NK-92 (cell line): Measurements from ENCODE around the gene TSHZ1.

Experiments
- DNase-seq: peaks from one replicate; lab custom pipeline; 2025; ENCODE audit not compliant: unreplicated experiment; lab: John Stamatoyannopoulos, UW

The TSHZ1 gene

DNA sequence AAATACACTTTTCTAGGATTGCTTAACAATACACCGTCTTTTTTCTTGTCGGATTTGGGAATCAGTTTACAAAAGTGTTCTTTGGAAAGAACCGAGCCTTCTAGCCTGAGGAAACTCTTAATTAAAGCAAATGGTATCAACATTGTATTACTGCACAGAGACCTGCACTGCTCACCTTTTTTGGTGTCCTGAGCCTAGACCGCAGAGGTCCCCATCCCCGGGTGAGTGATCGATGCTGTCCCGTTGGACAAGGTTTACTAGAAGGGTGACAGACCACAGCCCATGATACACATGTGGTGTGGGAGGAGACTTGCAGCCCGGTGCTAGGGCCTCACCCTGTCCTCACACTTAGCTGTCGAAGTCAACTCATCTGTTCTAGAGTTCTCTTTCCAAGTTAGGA, 55.3 kb downstream of the TSHZ1 start:
- DNase-seq, result no peak

DNA sequence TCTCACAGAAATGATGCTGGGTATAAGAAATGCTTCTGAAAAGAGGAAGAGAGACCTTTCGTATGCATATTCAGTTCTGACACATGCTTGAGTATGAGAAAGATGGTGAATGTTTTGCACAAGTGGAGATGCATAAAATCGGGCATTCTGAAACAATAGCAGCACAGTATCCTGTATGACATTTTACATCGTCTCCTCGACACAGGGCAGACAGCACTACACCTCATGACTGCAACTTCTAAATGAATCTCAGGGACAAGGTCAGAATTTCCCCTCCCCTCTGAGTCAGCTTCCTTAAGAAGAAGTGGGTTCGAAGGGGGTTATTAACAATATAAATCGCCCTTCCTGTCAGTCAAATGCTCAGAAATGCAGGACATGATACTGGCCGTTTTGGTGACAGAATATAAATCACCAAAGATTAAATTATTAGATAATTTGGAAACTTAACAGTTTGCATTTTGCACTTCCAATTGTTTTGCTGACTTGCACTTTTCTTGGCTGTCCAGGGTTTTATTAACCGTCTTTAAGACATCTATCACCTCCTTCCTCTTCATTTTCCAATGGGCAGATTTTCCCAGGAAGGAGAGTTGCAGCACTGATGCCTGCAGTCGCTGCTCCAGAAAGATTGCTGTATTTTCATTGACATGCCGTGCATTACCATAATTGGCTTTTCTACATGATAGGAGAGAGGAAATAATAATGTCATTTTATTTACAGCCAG, 57.2 kb downstream of the TSHZ1 start:
- no peak for DNase-seq

DNA sequence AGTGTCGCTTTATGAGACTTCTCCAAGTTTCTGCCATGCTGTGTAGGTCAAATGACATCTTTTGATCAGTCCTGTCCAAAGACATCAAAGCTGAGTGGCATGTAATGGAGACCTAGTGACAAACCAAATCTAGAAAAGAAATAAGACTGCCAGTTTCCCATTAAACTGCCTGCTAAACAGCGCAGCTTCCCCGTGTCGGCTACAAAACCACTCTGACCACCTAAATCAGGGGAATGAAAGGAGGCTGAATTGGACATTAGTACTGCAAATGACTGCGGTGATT, 57.7 kb downstream of the TSHZ1 start:
- DNase-seq, result no peak

DNA sequence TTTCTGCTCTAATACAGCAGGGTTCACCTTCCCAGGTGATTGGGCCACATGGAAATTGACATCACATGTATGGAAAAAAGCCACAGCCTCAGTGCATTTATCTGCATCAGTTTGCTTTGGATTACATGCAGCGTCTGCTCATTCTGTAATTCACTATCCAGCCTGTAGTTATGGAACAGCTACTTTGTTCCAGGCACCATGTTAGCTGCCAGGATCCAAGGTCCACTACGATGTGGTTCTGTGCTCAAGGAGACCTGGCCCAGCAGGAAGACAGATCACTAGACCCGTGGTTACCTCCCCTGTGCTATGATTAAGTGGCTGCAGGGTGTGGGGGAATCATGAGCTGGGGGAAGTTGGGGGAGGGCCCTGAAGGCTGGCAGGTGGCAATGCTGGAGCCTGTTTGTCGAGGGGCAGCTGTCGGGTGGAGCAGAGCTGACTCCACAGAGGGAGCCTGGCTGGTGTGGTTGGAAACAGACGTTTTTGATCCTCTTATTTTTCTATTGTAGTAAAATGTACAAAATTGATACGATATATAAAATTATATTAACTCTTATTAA, 58.6 kb downstream of the TSHZ1 start:
- no peak for DNase-seq

GRCh38 chr18:75269696-75270095, 59.1 kb downstream of the TSHZ1 start:
- DNase-seq, result no peak

- DNase-seq, result no peak
Observed at GRCh38 chr18:75271952-75272351, 61.4 kb downstream of the TSHZ1 start.

DNA sequence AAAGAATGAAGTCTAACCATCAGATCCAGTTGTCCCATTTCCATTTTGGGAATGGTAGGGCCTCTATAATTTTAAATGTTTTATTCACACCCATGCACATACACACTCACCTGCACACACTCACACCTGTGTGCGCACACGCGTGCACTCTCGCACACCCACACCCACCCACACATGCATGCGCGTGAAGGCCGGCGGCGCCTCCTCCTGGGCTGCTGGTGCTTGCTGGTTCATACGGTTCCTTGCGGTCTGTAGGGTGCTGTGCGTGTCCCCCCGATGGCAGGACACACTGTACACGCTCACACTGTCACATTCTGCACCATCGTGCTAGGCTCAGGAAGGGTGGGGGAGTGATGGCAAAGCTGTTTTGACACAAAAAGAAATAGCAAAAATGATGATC, 63.2 kb downstream of the TSHZ1 start:
- DNase-seq, result no peak

- DNase-seq, result no peak
Observed at GRCh38 chr18:75275226-75275625, 64.6 kb downstream of the TSHZ1 start.

- no peak for DNase-seq
Observed at GRCh38 chr18:75276818-75277609, 66.4 kb downstream of the TSHZ1 start.

- no peak for DNase-seq
Observed at GRCh38 chr18:75277610-75277928, 67.0 kb downstream of the TSHZ1 start.

- DNase-seq, result no peak
Observed at GRCh38 chr18:75279381-75279780, 68.8 kb downstream of the TSHZ1 start.

DNA sequence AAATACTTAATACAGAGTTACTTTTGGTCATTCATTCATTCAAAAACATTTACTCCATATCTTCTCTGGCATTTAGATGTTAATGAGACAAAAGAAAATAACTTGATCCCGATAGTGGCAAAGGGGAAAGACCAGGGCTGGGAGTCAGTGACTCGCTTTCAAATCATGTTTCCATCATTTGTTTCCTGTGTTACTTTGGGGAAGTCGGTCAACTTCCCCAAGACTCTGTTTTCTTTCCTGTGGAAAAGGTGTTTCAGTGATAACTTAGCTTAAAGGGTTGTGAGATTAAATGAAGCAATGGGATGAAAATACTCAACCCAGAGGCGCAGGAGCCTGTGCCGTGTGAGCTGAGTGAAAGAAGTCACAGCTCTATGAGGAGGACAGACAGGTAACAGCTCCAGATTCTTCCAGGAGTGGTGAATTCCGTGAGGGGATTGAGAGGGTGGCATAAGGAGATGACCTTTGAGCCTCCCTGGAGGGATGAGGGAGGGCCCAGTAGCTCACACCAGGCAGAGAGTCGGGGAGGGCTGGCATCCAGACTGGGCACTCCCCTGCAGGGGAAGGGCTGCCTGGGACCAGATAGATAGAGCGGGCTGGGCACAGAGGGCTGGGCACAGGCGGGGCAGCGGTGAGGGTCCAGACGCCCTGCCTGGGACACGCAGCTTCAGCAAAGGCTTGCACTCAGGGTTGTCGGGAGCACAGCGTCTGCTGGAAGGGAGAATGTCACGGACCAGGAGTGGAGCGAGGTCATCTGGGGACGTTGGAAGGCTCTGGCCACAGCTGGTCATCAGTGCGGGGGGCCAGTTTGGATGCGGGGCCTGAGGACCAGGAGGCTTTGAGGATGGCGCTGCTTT, 70.1 kb downstream of the TSHZ1 start:
- DNase-seq, result no peak

DNA sequence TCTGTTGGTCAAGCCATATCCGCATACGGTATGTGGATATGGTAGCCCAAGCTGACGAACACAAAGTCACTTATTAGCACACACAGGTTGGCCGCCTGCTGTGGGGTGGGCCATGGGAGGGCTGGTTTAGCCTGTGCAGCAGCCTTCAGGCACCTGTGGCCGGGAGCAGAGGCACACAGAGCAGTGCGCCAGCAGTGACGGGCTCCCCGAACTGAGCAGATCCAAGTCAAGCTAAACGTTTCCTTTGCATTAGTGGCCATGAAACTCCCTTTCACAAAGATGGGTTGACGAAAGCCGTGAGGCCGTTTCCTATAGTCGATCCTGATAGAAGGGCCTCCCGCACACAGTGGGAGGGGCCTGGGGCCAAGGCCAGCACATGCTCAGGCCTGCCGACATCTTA, 72.1 kb downstream of the TSHZ1 start:
- DNase-seq, result no peak

- no peak for DNase-seq
Observed at GRCh38 chr18:75283731-75284130, 73.1 kb downstream of the TSHZ1 start.

DNA sequence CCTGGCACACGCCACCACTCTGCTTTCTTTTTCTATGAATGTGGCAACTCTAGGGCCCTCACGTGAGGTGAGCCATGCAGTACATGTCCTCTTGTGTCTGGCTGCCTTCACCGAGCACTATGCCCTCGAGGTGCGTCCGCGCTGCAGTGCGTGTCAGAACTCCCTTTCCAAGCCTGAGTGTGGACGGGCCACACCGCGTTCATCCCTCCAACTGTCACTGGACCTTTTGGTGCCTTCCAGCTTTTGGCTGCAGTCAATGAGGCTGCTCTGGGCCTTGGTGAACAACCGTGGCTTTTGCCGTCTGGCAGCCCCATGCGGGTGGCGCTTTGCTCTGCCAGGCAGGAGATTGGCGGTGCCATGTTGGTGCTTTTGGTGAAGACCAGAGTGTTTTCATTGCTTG, 74.0 kb downstream of the TSHZ1 start:
- DNase-seq, result no peak

- no peak for DNase-seq
Observed at GRCh38 chr18:75285876-75286275, 75.3 kb downstream of the TSHZ1 start.

GRCh38 chr18:75287006-75287405, 76.4 kb downstream of the TSHZ1 start:
- no peak for DNase-seq

GRCh38 chr18:75287700-75288099, 77.1 kb downstream of the TSHZ1 start:
- DNase-seq, result no peak

GRCh38 chr18:75289761-75290160, 79.2 kb downstream of the TSHZ1 start:
- no peak for DNase-seq

DNA sequence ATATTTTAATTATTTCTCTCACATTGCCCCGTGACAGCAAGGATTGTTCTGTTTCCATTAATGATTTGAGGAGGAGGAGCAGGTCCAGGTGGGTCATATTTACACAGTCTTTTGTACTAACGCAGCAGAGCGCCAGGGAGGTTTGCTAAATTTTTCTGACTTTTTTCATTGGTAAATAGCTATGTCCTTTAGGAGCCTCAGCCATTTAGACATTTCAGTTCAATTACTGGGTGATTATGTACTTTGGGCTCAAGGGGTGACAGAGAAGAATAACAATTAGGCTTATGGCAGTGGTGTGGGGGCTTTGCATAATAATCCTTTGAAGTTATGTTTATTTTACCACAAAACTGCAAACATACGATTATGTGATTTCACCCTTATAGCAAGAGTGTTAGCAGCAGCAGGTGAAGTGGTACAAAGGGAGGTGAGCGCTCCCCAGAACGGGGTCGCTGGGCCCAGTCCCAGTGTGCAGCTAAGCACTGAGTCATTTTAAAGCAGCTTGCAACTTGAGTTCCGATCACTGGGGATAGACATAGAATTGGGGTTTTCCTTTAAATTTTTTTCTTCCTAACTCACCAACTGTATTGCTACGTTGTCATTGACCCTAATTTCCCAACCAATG, 80.3 kb downstream of the TSHZ1 start:
- no peak for DNase-seq

GRCh38 chr18:75291460-75291859, 80.9 kb downstream of the TSHZ1 start:
- no peak for DNase-seq
